ENCODE measurements around the gene DUSP22. TPM values are rescaled to one million over a fixed set of nuclear protein-coding genes. Genes with fewer than 3 reads are reported as not detected.

DUSP22 gene
- total and polyA plus RNA-seq, 2 of the 8 experiments (the other 6 are each of a cell fraction or from before 2014, with no cell fraction given), result 15.5 to 32.4 TPM

DNA sequence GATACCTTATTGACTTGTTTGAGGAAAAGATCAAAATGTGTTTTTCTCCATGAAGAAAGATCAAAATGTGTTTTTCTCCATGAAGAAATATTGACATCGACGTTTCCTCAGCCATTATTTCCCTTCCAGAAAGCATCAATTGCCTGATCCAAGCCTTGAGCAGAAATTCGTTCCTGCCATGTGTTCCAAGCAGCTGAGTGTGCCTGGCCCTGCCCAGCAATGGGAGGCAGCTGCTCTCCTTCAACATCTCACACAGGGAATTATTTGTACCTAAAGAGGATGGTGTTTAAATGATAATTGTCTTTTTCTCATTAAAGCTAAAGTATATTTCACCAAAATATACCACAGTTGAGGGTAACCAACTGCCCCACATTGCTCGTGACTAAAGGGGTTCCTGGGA lies 7.8 kb upstream of the DUSP22 start:
- Histone ChIP-seq H3K79me1 (ENCODE audit: low read depth, low read length) (no peaks in the 10 kb centered on the region), H2BK120ac (replicated peaks; ENCODE audit: low read depth, low read length) (no peak overlapping the region), H2BK5ac (ENCODE audit: low read depth, low read length) (no peak overlapping the region), H4K8ac (ENCODE audit: extremely low read depth, insufficient read depth, low read length) (no peak overlapping the region), H4K91ac (replicated peaks; ENCODE audit: insufficient read length, low read length) (no peak overlapping the region), H2BK15ac (ENCODE audit: low read length) (no peak overlapping the region), H3K18ac (ENCODE audit: extremely low read depth, low read length) (no peak overlapping the region), H2AK5ac (ENCODE audit: low read depth, low read length) (no peak overlapping the region), H3K4me1 (replicated peaks in 1 of 4; ENCODE audit: control insufficient read depth in 3 of 4, insufficient read depth in 4 of 4, low read length in 3 of 4) (no peaks in the 10 kb centered on the region), H4K20me1 (replicated peaks in 1 of 2; ENCODE audit: control insufficient read depth in 1 of 2, insufficient read depth in 2 of 2, low read length in 2 of 2) (no peaks in the 10 kb centered on the region), H4K5ac (ENCODE audit: insufficient read length, low read depth, low read length) (no peak overlapping the region), H3K27me3 (replicated peaks in 1 of 4; ENCODE audit: control insufficient read depth in 3 of 4, extremely low read depth in 1 of 4, insufficient read depth in 3 of 4, low read length in 3 of 4) (no peaks in the 10 kb centered on the region), H3K9me3 (ENCODE audit: insufficient read depth in 2 of 2, low read depth in 1 of 2, low read length in 1 of 2) (peaks cover 47 to 73% of the 10 kb centered on the region in 2 experiments), H3K23me2 (ENCODE audit: low read depth, low read length) (no peaks in the 10 kb centered on the region), H3K14ac (ENCODE audit: insufficient read length) (no peak overlapping the region), H2BK12ac (ENCODE audit: low read depth, low read length) (no peak overlapping the region), H3K27ac (ENCODE audit: low read depth, low read length) (no peak overlapping the region), H3K4me2 (ENCODE audit: insufficient read depth in 1 of 2, low read depth in 2 of 2, low read length in 2 of 2) (no peak overlapping the region), H3K9ac (replicated peaks in 1 of 4; ENCODE audit: extremely low read depth in 1 of 4, low read depth in 3 of 4, low read length in 3 of 4) (no peak overlapping the region), H3K4ac (replicated peaks; ENCODE audit: insufficient read length, low read depth, low read length) (no peak overlapping the region), H3K4me3 (ENCODE audit: extremely low read depth in 1 of 4, insufficient read depth in 2 of 4, low read depth in 3 of 4, low read length in 4 of 4) (no peak overlapping the region), H2AFZ (ENCODE audit: low read length) (no peak overlapping the region), H3K56ac (replicated peaks; ENCODE audit: insufficient read length, low read depth, low read length) (no peak overlapping the region), H3K79me2 (ENCODE audit: control insufficient read depth in 1 of 2, insufficient read depth in 2 of 2, low read length in 2 of 2) (no peaks in the 10 kb centered on the region), H3K23ac (ENCODE audit: insufficient read length) (no peak overlapping the region), H2BK20ac (ENCODE audit: low read length) (no peak overlapping the region), H3K36me3 (ENCODE audit: control insufficient read depth in 2 of 4, insufficient read depth in 4 of 4, low read length in 3 of 4) (no peaks in the 10 kb centered on the region)
- FAIRE-seq (no peak), DNase-seq (ENCODE audit: low read depth in 1 of 2, low spot score in 2 of 2) (no peak)
- WGBS, 2 experiments (ENCODE audit: extremely low coverage in 1 of 2, insufficient coverage in 1 of 2, insufficient read length in 1 of 2, insufficient replicate concordance in 2 of 2, low coverage in 1 of 2, low lambda C conversion rate in 2 of 2, missing lambda C conversion rate in 1 of 2), result 81% methylated on average over 4 of the region's 4 CpGs; no CpG with 5 or more reads in 1 of the 2 experiments
- ChIA-PET CTCF (ENCODE audit: partially characterized antibody) (interaction anchor here (0.9 kb wide), 1 partner anchor 29 kb away, joined by 5 read pairs; no protein-coding TSS in a partner anchor), POLR2A (ENCODE audit: partially characterized antibody) (no interaction called here)
- TF ChIP-seq SRF (IDR thresholded peaks at IDR 0.05; ENCODE audit: low read depth, low read length) (no peak), CHD1 (IDR thresholded peaks at IDR 0.05; ENCODE audit: low read depth, low read length) (no peak), CBX5 (IDR thresholded peaks at IDR 0.05; ENCODE audit: low read depth, low read length) (no peak), PHF8 (conservative IDR thresholded peaks at IDR 0.05; ENCODE audit: low read depth, low read length) (no peak), KDM4A (IDR thresholded peaks at IDR 0.05; ENCODE audit: low read depth, low read length, severe bottlenecking) (no peak), ATF3 (IDR thresholded peaks at IDR 0.05; ENCODE audit: insufficient read depth, low read depth, low read length) (no peak), SUZ12 (IDR thresholded peaks at IDR 0.05; ENCODE audit: low read length) (no peak), BCL11A (IDR thresholded peaks at IDR 0.05; ENCODE audit: low read depth in 2 of 2, low read length in 2 of 2) (no peak), CBX8 (IDR thresholded peaks at IDR 0.05; ENCODE audit: borderline replicate concordance, low read depth, low read length) (no peak), RFX5 (IDR thresholded peaks at IDR 0.05; ENCODE audit: borderline replicate concordance, low read depth, low read length) (no peak), KDM5A (IDR thresholded peaks at IDR 0.05; ENCODE audit: low read length) (no peak)
- TF ChIP-seq, protein P1, sequence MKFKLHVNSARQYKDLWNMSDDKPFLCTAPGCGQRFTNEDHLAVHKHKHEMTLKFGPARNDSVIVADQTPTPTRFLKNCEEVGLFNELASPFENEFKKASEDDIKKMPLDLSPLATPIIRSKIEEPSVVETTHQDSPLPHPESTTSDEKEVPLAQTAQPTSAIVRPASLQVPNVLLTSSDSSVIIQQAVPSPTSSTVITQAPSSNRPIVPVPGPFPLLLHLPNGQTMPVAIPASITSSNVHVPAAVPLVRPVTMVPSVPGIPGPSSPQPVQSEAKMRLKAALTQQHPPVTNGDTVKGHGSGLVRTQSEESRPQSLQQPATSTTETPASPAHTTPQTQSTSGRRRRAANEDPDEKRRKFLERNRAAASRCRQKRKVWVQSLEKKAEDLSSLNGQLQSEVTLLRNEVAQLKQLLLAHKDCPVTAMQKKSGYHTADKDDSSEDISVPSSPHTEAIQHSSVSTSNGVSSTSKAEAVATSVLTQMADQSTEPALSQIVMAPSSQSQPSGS (IDR thresholded peaks at IDR 0.05; ENCODE audit: low read length), result no peak
